GM19099 (cell line): Measurements from ENCODE around the gene EVL.

ENCODE experiments used
- POLR2A ChIP-seq: IDR thresholded peaks from 3 replicates; pipeline ENCODE4 v1.6.1; 2011; ENCODE audit warnings: low read depth; ENCODE audit not compliant: insufficient read length; ENCODE audit errors: extremely low read depth

EVL gene

DNA sequence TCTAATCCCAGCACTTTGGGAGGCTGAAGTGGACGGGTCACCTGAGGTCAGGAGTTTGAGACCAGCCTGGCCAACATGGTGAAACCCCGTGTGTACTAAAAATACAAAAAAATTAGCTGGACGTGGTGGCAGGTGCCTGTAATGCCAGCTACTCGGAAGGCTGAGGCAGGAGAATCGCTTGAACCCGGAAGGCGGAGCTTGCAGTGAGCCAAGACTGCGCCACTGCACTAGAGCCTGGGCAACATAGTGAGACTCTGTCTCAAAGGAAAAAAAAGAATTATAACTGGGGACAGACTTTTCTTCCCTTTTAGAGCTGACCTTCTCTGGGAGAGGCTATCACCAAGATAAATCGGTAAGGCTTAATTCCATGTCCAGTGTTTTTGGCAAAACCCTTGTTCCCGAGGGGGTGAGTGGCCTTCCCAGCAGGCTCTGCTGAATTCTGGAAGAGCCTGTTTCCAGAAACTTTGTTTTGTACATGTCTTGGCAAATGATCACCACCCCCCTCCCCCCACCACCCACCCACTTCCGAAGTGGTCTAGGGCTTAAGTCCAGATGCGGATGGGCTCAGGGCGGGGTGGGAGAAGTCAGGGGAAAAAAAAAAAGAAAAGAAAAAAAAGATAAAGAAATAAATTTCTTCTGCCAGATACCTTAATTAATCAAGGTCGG, 126.5 kb downstream of the EVL start:
- TF ChIP-seq POLR2A, result no peak

DNA sequence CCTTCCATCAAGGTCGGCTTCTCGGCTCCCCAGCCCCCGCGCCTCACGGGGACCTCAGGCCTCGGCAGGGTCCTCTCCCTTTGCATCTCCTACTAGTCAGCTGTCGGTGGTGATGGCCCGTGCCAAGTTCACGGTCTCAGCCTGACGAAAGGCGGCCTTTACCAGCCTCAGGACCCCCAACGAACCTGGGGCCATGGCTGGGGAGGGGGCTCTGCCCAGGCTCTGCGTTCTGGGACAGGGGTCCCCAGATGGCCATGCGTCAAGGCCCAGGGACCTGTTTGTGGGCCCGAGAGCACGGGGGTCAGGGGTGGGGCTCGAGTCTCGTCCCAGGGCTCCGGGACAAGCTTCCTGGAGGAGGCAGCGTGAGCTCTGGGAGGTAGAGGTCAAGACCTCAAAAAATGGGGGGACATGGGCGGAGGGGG, 127.0 kb downstream of the EVL start:
- no peak for TF ChIP-seq POLR2A

- TF ChIP-seq POLR2A, result peak; percentile 73
Measured at GRCh38 chr14:100192672-100193416, 127.6 kb downstream of the EVL start.
